CD4-positive, alpha-beta T cell treated with Interleukin-4 for 1 hour (primary cell): ENCODE data around the gene FCN2.

ENCODE experiments used
- DNase-seq, 2 donors: peaks; one replicate each; pipeline ENCODE4 v3.0.0-alpha.2; 2020 to 2022

The FCN2 gene

DNA sequence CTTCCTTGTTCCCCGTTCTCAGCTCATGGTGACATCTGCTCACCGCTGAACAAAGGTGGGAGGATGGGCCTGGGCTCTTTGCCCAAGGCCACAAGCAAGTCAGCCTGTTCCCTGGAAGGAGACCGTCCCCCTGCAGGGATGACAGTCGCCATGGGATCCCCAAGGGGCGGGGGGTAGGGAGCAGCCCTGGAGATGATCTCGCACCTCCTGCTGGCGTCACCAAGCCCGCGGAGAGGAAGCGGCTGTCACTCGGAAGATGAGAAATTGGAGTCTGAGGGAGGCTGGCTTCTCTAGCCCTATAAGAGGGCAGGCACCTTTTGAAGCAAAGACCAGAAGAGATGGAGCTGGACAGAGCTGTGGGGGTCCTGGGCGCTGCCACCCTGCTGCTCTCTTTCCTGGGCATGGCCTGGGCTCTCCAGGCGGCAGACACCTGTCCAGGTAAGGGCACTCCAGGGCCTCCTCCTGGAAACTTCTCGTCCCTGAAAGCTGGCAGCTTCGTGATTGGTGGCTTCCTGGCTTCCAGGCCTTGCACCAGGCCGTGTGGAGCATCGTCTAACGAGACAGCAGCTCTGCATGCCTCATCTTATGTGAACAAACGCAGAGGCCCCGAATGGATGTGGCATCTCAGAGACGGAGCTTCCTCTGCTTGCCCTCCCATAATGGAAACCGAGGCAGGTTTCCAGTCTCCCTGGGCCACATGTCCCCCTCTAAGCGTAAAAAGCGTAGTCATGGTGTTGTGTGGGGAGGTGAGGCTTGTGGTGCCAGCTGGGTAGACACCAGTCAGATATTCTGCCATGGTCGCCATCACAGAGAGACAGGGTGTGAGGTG, at the start of gene FCN2:
FCN2 (plus strand) TSS at position 327 of the 829 bp plus-strand sequence; CDS start at position 339, 12 bp downstream.
- no peak for DNase-seq

DNA sequence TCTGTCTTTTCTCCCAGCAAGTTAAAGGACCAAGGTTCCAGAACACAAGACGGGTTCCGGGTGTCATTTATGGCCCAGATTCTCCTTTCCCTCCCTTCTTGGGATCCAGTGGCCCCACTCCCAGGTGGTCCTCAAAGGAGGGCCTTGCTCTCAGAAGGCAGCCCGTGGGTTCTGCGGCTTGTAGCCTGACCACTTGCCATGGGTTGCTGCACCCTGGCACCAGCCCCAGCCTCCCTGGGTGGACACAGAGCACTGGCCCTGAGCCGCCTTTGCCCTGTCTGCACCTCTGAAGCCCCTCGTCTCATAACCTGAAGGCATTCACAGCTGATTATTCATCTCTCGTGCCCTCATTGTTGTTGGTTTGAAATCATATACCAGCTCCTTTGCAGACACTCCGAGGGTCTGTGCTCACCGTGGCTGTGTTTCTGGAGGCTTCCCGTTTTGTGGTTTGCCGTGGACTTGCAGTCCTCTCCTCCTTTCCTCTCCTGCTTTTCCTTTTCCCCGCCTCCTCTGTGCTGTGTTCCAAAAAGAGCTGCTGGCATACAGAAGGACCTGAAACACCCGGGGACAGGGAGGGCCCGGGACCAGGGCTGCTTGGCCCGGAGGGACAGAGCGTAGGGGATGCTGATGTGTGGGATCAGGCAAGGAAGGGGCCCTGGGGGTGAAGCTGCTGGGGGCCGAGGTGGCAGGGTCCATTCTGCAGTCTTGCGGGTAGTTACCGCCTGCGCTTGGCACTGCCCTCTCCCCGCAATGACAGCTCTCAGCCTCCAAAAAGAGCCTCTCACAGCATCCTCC, 49.5 kb upstream of the FCN2 start:
- no peak for DNase-seq

DNA sequence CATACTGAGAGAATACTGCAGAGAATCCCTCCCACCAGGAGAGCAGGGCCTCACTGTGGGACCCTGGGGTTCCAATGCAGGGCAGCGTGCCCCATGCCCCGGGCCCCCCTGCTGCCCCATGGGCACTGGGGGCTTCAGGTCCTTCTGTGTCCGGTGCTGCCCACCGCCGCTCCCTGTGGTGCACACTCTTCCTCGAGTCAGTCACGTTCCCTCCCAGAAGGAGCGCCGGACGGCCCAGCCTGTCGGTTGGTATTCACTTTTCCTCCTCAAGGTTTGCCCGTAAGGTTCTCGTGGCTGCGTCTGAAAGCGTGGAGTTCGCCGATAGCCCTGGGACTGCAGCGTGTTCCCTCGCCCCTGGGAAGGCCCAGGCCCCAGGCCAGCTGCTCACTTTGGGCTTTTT, 48.1 kb upstream of the FCN2 start:
- DNase-seq = no peak

DNA sequence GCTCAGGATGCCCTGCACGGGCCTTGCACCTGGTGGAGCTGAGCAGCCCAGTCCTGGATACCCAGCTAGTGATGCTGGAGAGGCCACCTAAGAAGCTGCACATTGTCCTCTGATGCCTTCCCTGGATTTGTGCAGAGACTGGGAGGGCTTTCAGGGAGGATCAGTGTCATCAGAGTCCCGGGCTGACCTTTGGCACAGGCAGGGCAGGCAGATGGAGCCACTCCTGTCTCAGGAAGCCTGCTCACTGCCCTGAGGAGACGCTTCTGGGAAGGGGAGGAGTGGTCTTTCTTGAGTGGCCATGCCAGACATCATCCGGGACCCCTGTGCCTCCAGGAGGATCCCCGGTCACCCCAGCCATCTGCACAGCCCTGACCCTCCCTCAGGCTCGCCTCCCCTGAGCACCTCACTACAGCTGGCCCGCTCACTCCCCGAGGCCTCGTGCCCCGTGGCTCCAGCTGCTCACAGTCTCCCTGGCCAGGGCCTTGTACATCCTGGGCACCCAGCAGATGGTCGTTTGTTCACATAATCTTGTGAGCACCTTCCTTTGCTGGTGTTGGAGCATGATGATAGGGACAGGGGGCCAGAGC, 47.2 kb upstream of the FCN2 start:
- DNase-seq = no peak

DNA sequence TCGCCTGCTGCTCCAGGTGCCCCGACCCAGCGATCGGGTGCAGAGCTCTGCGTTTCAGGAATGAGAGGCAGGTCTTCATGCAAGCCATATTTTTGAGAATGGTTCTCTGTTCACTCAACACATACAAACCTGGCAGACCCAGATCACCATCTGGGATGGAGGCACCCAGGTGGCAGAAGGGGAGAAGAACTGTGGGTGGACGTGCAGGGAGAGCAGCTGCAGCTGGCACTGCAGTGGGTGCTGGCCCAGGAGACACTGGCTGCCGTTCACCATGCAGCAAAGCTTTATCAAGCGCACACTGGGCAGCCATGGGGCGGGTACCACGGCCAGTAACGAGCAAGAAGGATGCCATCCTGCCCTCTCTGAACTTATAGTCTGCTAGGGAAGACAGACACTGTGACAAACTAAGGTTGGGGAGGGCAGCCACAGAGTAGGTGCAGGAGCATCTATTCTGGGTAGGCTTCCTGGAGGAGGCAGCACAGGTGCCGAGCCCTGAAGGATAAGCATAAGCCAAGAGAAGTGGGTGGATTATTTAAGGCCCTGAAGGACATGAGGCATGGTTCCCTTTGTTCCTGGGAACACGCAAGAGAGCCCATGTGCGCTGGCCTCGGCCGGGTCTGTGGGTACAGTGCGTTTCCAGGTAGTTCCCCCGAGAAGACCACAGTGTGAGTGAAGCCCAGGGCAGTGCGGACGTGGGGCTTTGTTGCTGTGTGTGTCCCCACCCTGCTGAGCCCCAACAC, 46.2 kb upstream of the FCN2 start:
- DNase-seq = no peak

DNA sequence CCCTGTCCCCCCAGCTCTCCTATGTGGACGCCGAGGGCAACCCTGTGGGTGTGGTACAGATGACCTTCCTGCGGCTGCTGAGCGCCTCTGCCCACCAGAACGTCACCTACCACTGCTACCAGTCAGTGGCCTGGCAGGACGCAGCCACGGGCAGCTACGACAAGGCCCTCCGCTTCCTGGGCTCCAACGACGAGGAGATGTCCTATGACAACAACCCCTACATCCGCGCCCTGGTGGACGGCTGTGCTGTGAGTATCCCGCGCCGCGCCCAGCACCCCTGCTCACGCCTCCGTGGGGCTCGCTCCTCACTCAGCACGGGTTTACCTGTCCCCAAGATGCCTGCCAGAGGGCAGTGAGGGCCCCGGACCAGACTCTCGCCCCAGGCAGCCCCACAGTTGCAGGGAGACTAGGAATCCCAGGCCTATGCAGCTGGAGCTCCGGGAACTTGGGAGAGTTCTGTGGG, 45.6 kb upstream of the FCN2 start:
- no peak for DNase-seq

DNA sequence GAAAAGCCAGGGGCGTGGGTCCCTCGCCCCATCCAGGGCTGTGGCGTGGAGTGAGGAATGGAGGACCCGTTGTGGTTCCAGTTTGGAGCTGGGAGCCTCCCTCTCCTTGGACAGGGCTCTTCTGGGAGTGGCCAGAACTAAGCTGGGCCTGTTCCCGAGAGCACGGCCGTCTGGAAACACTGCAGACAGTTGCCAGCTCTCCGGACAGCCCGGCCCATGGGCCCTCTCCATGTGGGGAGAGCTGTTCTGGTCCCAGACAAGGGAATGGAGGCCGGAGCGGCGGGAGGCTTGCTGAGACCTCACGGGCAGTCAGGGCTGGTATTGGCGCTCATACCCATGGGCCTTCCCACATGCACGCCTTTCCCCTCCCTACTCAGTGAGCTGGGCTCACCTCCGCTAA, 45.2 kb upstream of the FCN2 start:
- no peak for DNase-seq

DNA sequence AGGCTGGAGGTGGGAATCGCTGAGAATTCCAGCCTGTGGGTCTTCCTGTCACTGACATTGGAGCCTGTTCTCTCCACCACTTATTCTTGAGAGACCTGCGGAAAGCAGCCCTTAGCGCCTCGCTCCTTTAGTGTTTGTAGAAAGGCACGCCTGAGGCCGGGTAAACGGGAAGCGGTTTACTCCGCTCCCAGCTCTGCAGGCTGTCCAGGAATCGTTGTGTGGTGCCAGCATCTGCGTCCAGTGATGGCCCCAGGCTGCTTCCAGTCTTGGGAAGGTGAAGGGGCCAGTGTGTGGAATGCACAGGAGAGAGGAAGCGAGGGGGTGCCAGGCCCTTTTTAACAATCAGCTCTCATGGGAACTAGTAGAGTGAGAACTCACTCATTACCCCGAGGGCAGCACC, 44.6 kb upstream of the FCN2 start:
- no peak for DNase-seq

DNA sequence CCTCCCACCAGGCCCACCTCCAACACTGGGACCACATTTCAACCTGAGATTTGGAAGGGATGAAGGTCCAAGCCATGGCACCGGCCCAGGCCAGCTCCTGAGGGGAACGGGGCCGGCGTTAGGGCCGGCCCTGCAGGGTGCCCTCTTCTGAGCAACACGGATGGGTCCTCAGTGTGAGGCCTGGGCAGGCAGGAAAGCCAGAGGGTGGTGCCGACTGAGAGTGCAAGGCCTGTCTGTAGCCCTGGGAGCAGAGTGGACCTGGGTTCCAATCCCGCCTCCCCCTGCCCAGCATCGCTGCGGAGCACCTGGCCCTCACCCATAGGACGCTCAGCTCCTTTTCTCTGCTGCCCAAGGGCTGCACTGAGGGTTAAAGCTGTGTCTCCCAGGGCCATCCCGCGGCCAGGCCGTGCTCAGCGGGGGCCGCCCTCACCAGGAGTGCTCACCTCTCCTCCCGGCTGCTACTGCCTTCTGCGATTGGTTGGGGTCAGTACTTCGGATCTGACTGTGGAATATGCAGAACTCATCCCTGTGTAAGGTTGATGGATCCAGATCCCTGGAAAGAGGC, 44.1 kb upstream of the FCN2 start:
- no peak for DNase-seq

DNA sequence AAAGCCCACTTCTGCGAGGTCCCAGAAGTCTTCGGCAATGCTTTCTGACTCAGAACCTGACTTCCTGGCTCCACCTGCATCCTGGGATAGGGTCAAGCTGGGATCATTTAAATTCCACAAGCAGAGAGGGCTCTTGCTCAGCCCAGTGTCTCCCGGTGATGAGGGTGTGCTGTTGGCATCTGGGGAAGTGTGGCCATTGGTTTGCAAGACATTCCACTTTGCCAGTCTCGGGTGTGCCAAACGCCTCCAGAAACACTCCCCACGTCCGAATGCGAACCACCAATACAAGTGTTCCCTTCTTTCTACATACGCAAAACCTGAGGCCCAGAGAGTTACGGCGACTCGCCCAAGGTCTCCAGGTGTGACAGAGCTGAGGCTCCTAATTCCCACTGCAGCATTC, 43.1 kb upstream of the FCN2 start:
- no peak for DNase-seq

DNA sequence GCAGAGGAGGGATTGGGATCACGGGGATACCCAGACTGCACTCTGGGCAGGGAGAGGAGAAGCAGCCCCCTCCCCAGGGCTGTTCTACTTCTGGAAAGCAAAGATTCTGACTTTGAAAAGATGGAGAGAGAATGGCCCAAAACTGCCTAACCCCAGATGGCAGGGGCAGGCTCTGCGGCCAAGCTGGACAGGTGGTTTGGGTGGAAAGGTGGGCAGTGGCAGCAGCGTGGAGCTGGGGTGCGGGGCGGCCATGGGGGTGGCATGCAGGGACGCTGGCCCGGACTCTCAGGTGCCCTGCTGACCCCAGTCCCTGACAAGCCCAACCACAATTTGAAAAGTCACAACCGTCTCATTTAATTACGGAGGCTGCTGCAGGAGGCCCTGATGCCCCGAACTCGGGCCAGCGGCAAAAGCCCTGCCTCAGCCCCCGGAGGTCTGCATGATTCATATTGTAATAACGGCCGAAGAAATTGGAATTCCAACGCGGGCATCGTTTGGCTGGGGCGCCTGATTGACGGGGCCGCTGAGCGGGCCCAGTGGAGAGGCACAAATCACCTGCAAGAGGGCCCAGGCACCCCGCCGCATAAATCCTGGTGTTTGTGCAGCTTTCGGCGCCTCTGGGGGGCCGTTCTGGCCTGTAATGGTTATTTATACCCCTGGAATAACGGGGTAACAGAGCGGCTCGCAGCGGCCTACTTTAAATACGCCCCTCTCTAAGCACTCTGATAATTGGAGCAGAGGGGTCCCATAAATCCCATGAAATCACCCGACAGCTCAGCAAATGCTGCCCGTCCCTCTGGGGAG, 41.8 kb upstream of the FCN2 start:
- DNase-seq = no peak

DNA sequence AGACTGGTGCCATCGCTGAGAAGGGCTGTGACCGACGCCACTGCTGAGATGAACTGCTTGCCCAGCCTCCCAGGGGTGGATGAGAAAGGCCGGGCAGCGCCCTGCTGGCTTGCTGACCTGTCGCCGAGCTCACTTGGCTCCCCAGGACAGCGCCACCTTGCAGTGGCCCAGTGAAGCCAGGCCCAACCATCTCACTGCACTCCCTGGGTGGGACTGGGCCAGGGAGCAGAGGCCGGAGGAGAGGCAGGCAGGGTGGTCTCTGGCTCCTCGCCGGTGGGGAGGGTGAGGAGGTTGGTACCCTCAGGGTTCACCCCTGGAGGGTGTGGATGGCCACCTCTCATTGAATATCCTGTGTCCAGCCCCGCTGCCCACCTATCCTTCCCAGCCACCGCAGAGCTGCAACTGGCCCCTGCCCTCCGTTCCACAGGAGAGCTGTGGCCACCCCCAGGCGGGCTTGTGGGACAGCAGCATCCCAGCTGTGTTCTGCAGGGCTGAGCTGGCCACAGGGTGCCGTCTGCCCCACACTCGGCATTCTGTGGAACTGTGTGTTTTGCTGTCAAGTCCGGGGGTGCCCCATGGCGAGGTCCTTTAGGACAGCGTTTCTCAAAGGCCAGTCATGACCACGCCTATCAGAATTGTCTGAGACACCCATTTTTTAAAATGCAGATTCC, 41.0 kb upstream of the FCN2 start:
- DNase-seq = no peak

DNA sequence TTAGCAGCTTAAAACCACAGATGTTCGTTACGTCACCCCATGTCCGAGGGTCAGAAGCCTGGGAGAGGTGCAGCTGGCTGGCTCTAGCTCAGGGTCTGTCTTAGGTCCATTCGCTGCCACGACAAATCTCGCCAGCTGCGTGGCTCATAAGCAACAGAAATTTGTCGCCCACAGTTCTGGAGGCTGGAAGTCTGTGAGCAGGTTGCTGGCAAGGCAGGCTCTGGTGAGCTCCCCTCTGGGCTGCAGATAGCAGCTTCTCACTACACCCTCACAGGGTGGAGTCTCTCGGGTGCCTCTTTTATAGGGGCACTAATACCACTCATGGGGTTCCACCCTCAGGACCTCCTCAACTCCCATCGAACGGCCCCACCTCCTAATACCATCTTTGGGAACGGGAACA, 40.1 kb upstream of the FCN2 start:
- DNase-seq = no peak

DNA sequence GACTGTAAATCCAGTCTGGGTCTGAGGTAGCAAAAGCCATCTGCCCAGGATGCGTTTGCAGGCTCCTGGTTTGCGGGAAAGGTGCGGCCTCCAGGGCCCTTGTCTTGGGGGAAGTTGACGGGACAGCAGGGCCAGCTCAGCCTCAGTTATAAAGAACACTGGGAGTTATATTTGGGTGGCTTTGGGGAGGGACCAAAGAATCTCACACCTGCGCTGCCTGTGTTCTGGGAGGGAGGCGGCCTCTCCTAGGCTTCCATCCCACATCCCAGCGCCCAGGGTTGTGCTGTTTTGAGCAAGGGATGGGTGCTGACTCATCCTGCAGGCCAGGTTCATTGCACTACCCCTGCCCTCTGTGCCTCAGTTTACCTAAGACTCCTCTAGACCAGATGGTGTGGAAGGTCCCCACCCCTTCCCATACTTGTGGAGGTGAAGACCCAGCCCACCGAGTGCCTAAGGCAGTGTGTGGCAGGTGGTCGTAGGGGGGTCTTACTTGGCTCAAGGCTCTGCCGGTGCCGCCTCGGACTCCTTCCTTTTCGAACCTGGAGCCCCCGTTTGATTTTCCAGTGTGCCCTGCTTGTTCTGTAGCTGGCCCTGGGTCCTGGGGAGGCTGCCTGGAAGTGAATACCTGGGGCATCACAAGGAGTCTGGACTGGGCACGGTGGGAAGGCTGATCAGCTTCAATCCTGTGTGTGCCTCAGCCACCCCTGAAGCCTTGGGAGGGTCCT, 39.3 kb upstream of the FCN2 start:
- DNase-seq = no peak

DNA sequence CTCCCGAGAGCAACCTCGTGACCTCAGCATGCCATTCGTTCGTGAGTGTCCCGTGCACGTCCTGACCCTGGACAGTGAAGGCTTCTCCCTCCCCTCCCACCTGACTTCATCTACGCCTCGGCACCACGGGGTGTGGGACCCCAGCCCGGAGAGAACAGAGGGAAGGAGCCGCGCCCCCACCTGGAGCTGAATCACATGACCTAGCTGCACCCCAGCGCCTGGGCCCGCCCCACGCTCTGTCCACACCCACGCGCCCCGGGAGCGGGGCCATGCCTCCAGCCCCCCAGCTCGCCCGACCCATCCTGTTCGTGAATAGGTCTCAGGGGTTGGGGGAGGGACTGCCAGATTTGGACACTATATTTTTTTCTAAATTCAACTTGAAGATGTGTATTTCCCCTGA, 38.3 kb upstream of the FCN2 start:
- no peak for DNase-seq

DNA sequence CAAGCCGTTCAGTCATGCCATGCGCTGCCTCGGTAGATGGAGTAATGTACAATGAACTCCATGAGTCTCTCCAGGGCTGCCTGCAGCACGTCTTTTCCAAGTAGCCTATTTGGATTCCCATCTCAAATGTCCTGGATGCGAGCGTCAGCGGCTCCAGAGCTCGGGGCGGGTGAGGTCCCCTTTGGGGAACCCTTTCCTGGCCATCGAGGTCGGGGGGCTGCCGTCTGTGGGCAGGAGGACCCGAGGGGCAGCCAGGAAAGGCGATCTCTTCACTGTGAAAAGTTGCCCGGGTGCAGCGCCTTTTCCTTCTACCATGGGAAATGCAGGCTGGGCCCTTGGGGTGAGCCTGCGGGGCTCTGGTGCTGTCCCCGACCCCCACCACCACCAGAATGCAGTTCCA, 36.9 kb upstream of the FCN2 start:
- no peak for DNase-seq

DNA sequence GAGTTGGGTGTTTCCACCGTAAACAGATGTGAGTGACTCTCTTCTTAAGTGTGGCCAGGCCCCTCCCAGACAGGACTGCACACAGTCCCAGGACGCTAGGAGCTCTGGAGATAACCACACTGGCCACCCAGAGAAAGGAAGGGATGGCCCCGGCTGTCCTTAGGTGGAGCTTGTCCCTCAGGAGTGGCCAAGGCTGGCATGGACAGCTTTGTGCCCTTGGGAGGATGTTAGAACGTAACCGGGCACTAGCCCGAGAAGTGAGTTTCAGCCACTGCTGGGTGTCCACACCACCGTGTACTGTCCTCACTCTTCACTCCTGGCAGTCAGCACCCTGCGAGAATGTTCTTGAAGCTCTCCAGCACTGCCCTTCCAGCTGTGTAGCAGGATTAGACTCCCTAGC, 35.8 kb upstream of the FCN2 start:
- DNase-seq = no peak

DNA sequence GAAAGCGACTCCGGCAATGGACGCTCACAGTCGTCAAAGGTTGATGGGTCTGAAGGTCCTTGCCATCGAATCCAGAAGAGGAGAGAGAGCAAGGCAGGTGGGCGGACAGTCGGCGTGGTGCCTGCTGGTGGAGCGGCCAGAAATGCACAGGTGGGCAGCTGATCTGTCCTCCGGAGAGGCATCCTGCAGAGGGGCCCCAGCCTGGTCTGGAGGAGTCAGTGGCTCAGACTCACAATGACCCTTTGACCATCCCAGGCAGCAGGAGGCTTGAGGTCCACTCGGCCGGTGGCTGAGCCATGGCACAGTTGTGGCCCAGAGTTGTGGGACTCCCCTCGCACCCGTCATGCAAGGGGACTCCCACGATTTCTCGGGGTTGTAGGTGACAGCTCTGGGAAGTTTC, 34.4 kb upstream of the FCN2 start:
- DNase-seq = no peak

DNA sequence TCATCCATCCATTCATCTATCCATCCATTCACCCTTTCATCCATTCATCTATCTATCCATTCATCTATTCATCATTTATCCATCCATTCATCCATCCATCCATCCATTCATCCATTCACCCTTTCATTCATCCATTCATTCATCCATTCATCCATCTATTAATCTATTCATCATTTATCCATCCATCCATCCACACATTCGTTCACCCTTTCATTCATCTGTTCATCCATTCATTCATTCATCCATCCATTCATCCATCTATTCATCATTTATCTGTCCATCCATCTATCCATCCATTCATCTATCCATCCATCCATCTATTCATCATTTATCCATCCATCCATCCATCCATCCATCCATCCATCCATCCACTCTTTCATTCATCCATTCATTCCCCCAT, 33.9 kb upstream of the FCN2 start:
- DNase-seq = no peak

DNA sequence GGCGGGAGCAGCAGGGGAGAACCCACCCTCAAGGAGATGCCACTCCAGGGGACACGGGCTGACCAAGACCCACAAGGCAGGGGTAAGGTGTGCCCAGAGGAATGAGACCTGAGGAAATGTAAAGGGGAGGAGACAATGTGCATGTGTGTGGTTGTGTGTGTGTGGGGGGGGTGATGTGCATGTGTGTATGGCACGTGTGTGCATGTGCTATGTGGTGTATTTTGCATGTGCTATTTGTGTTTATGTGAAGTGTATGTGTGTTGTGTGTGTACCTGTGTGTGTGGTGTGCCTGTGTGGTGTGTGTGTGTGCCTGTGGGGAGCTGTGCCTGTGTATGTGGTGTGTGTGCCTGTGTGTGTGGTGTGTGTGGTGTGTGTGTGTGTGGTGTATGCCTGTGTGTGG, 33.5 kb upstream of the FCN2 start:
- DNase-seq = no peak
